Kidney (tissue), 14 donors: Measurements from ENCODE around the gene FOXN3. TPM values are rescaled to one million over a fixed set of nuclear protein-coding genes. Genes with fewer than 3 reads are reported as not detected.

ENCODE experiments used
- DNase-seq, 5 donors: peaks; one replicate each; pipeline ENCODE4 v3.0.0-alpha.2; 2013 to 2020
- FAIRE-seq: peaks from 2 replicates; lab custom pipeline; 2012; peaks lifted over from hg19 to GRCh38; lab: Jason Lieb, UNC
- H3K27ac ChIP-seq, 2 donors: one replicate each; pipeline ENCODE4 v1.7.0; 2013; ENCODE audit warnings: low read depth in 2 of 2, low read length in 2 of 2, inconsistent platforms in 1 of 2
- H3K27me3 ChIP-seq: one replicate; pipeline ENCODE4 v1.7.1; 2013; ENCODE audit warnings: low read length, inconsistent platforms; ENCODE audit not compliant: control insufficient read depth, insufficient read depth
- H3K36me3 ChIP-seq, 3 donors: one replicate each; pipeline versions ENCODE4 v1.7.0 to v1.7.1; 2013; ENCODE audit warnings: low read length in 3 of 3, control low read depth in 1 of 3, inconsistent platforms in 1 of 3; ENCODE audit not compliant: insufficient read depth in 3 of 3, control insufficient read depth in 2 of 3
- H3K4me1 ChIP-seq, 3 donors: one replicate each; pipeline versions ENCODE4 v1.7.0 to v1.7.1; 2013; ENCODE audit warnings: low read length in 3 of 3, inconsistent platforms in 1 of 3, low read depth in 1 of 3; ENCODE audit not compliant: control insufficient read depth in 2 of 3, insufficient read depth in 2 of 3
- H3K4me3 ChIP-seq, 3 donors: one replicate each; pipeline versions ENCODE4 v1.7.0 to v1.8.1; 2013; ENCODE audit warnings: low read length in 3 of 3, control low read depth in 1 of 3, inconsistent platforms in 1 of 3
- H3K9ac ChIP-seq, 3 donors: one replicate each; pipeline versions ENCODE4 v1.7.0 to v1.7.1; 2013; ENCODE audit warnings: low read length in 3 of 3, control low read depth in 1 of 3, inconsistent platforms in 1 of 3
- H3K9me3 ChIP-seq, 3 donors: one replicate each; pipeline versions ENCODE4 v1.7.0 to v1.7.1; 2013; ENCODE audit warnings: low read length in 3 of 3, control low read depth in 1 of 3, inconsistent platforms in 1 of 3; ENCODE audit not compliant: control insufficient read depth in 2 of 3, insufficient read depth in 1 of 3
- CTCF ChIP-seq: IDR thresholded peaks from 3 replicates; pipeline ENCODE4 v1.5.1; 2012; ENCODE audit warnings: mild to moderate bottlenecking, moderate library complexity, borderline replicate concordance; ENCODE audit not compliant: insufficient read depth; ENCODE audit errors: extremely low read depth
- intact Hi-C: fragments of 100-400 bp; cut with DNase I; formaldehyde crosslinking; loops from one replicate; pipeline ENCODE4 v1.11.1; 2022
- polyA plus RNA-seq: library from polyadenylated mRNA; stranded (reverse); fragments of 350-450 nt; fragmentation: Illumina TruSeq; extraction: RNeasy Lipid Tissue Mini Kit (QIAGEN cat#74804); gene quantifications from one replicate; pipeline ENCODE4 v1.2.3, GENCODE V29; 2014; ENCODE audit warnings: low read depth, low replicate concordance; ENCODE audit not compliant: insufficient read depth
- total RNA-seq: library from RNA; stranded (reverse); fragmentation: NEBNext Ultra II Directional; extraction: Animal tissue kit (Norgen Biotek cat#: 25700); gene quantifications from one replicate; pipeline ENCODE4 v1.2.1, GENCODE V29; 2021
- donor health status: control.
- donor health status: control.
- donor health status: control.
- donor health status: control.
- donor health status: control.
- donor health status: DM: yes; HTN: yes; CAD: no.
- donor health status: Normal renal cell carcinoma (clear cell type).

The FOXN3 gene
- total and polyA plus RNA-seq, 2 donors from 2014 or later: 6.4 to 50.1 TPM

DNA sequence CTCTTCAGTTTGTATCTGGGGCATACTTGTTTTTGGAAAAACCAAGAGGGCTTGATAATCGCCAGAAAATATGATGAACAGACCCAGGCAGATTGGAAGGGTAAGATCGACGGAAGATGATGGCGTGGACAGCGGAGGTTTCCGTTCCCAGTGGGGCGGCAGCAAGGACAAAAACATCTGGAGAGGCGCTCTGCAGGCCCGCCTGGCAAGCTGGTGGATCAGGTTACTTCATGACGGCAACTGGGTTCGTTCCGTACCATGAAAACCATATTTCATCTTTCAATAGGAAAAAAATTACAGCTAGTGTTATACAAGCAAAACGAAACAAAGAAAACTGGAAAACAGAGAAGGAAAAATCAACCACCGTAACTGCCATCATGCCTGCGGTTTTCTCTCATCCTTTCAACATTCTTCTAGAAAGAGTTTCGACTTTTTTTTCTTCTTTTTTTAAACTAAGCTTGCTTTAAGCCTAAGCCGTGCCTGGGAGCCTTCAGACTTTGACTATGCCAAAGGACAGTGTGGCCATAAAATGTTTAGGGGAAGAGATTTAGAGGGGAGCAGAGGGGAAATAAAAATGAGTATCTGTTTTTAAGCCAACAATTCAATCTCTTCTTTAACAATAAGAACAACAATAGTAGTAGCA is 210.5 kb downstream of the FOXN3 start:
- Histone ChIP-seq H3K4me3 (no peak overlapping the region), H3K36me3 (no peaks in the 10 kb centered on the region), H3K27me3 (no peaks in the 10 kb centered on the region), H3K9ac (no peak overlapping the region), H3K9me3 (no peaks in the 10 kb centered on the region), H3K4me1 (peaks cover 0 to 5% (median 0%) of the 10 kb centered on the region in 3 donors), H3K27ac (no peak overlapping the region)
- intact Hi-C loops: no loop called here
- FAIRE-seq (no peak), DNase-seq (no peak)
- no peak for TF ChIP-seq CTCF

DNA sequence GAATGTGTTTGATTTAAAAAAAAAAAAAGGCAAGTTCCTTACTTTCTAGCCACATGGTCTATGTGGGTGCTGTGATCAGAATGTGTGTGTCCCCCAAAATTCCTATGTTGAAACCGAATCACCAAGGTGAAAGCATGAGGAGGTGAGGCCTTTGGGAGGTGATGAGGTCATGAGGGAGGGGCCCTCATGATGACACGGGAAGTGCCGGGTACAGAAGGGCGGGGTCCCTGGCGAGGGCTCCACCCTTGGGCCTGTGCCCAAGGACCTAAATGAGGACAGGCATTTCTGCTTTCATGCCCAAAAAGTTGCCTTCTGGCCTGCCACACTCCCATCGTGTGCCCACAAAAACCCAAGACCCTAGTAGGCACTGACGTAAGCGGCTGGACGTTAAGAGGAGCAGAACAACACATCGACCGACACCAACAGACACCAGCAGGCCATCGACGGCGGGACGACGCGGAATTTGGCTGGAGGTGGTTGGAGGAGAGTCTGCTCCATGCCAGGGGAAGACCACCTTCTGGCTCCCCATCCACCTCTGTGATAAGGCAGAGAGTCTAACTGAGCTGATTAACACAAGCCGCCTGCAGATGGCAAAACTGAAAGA is 211.8 kb downstream of the FOXN3 start:
- no peaks in the 10 kb centered on the region for H3K36me3 ChIP-seq
- H3K4me1 ChIP-seq: peaks cover 0 to 5% (median 0%) of the 10 kb centered on the region in 3 donors
- no peak overlapping the region for H3K27ac ChIP-seq
- intact Hi-C loops: no loop called here
- FAIRE-seq (no peak), DNase-seq (no peak)
- no peak overlapping the region for H3K9ac ChIP-seq
- no peak overlapping the region for H3K4me3 ChIP-seq
- H3K9me3 ChIP-seq: no peaks in the 10 kb centered on the region
- TF ChIP-seq CTCF: no peak
- no peaks in the 10 kb centered on the region for H3K27me3 ChIP-seq

GRCh38 chr14:89202413-89203190 is 214.4 kb downstream of the FOXN3 start:
- intact Hi-C loops: no loop called here
- no peak for TF ChIP-seq CTCF
- FAIRE-seq (no peak), DNase-seq (no peak)
- Histone ChIP-seq H3K9ac (no peak overlapping the region), H3K4me3 (no peak overlapping the region), H3K4me1 (peaks cover 0 to 5% (median 0%) of the 10 kb centered on the region in 3 donors), H3K9me3 (no peaks in the 10 kb centered on the region), H3K36me3 (no peaks in the 10 kb centered on the region), H3K27me3 (no peaks in the 10 kb centered on the region), H3K27ac (no peak overlapping the region)
